Suppressor macrophage treated with lipopolysaccharide for 4 hours (primary cell): ENCODE data around the gene COL4A3.

Source experiments
- DNase-seq: peaks from one replicate; pipeline ENCODE4 v3.0.0-alpha.2; 2020

The COL4A3 gene

DNA sequence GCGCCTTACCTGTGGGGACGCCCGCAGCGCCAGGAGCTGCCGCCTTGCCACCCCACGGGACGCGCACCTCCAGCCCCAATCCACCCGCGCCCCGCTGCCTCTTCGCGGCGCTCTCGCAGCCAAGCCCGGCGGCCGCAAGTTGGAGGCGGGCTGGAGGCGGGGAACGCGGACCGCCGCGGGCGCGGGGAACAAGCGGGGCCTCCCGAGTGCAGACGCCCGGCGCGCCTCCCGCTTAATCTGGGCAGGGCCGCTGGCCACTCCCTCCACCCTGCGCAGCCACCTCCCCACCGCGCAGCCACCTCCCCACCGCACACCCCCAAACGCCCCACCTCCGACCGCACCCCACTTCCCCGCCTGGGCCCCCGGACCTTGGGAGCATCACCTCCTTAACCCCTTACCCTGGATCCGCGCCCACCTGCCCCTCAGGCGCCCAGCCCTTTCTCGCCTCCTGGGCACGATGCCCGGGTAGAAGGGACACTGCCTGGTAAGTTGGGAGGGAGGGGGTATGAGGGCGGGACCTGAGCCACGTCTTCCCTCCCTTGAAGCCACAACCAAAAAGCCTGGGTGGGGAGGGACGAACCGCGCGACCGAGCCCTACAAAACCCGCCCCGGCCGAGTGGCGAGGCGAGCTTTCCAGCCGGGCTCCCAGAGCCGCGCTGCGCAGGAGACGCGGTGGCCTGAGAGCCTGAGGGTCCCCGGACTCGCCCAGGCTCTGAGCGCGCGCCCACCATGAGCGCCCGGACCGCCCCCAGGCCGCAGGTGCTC is at the start of gene COL4A3, which contains the start of gene COL4A4:
Gene COL4A3 (plus strand): TSS at position 627 of the 765 bp plus-strand sequence. CDS start 103 bp downstream, at position 730.
Gene COL4A4 (minus strand): TSS at position 208 of the 765 bp plus-strand sequence. CDS start 16,722 bp downstream, outside the sequence.
- no peak for DNase-seq

DNA sequence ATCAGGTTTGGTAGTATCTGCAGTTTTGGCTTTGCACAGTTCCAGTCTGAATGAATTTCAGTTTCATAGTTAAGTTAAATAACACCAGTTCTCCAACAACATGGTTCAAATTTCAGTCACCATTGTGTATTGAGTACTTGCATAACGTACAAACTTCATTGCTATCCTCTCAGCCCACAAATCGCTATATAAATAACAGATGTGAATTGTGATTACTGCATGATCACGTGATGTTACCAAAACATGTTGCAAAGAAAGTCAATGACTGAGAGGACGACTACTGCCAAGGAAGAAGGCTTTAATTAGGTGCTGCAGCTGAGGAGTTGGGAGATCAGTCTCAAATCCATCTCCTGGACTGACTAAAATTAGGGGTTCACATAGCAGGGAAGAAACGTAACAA is 48.7 kb upstream of the COL4A3 start:
- no peak for DNase-seq

DNA sequence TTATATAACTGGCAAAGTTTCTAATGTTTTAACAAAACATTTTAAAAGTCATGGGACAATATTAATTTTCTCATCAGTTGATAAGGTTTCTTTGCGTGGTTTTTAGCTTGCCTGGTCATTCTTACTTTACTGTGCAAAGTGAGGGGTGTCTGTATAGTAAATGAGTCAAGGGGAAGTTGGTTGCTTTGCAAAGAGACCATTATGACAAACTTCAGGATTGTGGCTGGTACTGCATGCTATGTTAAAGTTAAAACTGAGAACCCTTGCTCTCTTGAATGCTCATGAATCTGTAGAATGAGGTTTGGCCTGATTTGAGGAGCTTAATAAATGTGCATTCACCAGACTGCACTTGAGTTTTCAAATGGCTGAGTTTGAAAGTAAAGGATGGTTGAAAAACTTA is 47.4 kb upstream of the COL4A3 start:
- no peak for DNase-seq

DNA sequence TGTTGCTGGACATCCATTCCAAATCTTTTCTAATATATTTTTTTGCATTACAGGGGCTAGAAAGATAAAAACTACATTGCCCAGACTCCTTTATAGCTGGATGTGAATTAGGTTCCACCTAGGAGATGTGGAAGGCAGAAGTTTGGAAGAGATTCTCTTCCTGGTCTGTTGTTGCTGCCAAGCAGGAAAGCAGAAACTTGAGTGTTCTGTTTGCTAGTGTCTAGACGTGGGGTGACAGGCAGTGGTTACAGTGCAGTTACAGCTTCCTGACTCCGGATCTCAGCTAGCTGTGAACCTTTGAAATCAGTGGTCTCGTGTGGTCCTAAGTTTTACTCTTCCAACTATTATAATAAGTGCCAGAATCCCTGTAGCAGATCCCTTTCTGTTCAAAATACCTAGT is 46.6 kb upstream of the COL4A3 start:
- no peak for DNase-seq

DNA sequence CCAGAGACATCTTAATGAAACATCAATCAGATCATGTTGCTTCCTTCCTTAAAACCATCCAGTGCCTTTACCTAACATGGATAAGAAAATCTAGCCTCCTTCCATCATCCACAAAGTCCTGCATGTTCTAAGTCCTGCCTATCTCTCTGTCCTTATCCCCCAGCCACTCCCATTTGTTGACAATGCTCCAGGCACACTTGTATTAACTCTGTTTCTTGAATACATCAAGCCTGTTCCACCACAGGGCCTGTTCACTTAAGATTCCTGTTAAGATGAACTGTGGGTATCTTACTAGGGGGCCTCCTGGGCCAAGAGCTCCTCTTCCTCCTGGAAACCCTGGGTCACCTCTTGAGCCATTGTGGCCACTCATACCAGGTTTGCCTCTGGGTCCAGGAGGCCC is 46.1 kb upstream of the COL4A3 start:
- DNase-seq, result no peak

DNA sequence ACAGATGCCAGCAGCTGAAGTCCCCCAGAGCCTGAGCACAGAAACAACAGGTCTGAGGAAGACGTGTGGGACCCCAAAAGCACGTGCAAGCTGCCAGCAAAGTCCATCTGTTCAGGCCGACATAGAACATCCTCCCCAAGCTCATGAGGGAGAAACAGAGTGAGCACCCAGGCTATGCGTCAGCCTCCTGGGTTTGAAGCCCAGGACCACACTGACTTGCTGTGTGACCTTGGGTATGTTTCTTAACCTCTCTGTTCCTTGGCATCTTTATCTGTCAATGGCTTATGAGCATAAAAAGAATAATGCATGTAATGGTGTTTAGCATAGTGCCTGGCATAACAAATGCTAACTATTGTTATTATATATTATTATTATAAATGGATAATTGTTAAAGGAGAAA is 40.7 kb upstream of the COL4A3 start:
- DNase-seq, result no peak

DNA sequence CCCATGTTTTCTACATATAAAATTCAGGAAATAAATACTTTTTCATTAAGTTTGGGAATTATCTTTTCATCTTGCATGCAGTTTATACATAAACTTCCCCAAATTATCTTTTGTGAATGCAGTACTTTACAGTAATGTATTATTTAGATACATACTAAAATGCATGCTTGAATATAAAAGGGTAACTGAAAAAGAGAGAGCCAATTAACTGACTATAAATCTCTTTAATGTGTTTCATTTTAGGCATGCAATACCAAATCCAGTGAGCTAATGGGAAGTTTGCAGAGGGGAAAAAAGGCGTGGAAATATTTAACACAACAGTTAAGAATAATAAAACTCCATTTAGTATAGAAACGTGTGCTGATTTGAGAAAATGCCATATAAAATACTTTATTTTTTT is 39.6 kb upstream of the COL4A3 start:
- no peak for DNase-seq

DNA sequence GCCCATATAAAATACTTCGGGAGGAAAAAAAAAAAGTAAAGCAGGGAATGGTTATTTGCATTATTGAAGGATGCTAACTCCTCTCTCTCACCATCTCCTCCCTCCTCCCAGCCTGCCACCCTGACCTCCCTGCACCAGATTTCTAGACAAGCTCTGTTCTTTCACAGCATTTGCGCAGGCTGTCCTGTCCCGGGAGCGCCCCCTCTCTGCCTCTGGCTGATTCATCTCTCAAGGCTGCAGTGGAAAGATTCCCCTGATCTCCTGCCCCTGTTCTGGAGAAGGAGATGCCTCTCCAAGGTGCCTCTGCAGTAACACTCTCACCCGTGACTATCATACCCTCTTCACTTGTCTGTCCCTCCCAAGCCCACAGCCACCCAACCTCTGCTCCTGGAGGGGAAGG is 38.9 kb upstream of the COL4A3 start:
- DNase-seq, result no peak

DNA sequence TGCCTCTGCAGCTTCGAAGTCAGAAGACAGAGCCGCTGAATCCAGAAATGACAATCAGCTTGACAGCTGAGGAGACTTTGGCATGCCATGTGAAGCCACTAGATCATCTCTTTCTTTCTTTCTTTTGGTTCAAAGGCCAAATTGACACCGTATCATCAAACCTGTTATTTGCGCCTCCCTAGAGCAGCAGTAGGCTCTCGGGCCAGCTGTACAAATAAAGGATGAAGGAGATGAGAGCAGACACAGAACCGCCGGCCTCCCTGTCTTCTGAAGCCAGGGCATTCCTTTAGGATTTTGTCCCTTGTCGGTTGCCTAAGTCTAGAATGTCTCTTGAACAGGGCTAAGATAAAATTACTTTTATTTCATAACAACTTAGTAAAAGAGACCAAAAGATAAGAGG is 37.2 kb upstream of the COL4A3 start:
- DNase-seq, result no peak

DNA sequence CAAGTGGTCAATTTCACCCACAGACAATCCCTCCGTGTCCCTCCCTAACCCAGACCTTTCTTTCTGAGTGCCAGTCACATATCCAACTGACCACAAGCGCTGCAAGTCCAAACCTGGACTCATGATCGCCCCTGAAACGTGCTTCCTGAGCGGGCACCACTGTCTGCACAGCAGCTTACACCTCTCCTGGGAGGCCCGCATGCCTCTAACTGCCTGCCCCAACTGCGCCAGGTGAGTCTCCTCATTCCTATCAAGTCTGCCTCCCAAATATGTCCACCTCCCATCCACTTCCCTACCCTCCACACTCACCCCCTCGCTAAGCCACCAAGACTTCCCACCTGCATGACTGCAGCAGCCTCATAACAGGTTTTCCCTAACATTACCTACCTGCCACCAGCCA is 33.8 kb upstream of the COL4A3 start:
- DNase-seq, result no peak

DNA sequence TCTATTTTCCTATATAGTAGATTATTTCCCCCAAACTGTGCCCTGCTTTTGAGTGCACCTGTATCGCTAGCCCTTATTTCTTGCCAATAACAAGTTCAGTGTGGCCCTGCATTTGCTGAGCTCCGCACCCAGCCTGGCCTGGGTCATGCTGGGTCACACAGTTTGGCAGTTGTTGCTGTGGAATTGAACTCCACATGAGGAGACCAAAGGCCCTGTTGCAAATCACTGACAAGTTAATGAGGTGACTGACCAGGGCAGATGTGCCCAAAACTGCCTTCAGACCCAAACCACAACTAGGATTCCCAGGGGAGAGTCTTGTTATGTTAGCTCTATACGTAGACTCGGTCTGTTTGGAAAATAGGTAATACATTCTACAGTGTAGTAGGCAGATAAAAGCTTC is 31.4 kb upstream of the COL4A3 start:
- no peak for DNase-seq

DNA sequence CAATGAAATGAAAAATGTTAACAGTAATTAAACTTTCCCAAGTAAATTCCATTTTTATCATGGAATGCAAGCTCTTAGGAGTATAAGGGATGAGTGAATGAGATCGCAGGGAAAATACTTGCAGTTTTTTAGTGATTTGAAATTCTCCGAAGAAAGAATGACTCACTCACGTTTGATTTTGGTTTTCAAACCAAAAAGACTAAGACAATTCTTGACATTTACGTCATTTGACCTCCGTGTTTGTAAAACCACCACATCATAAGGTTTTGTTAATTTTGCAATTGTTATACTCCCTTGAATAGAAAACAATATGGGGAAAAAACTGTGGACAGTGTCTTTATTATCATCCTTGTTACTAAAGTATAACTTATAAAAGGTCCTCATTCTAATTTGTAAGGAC is 29.8 kb upstream of the COL4A3 start:
- no peak for DNase-seq

DNA sequence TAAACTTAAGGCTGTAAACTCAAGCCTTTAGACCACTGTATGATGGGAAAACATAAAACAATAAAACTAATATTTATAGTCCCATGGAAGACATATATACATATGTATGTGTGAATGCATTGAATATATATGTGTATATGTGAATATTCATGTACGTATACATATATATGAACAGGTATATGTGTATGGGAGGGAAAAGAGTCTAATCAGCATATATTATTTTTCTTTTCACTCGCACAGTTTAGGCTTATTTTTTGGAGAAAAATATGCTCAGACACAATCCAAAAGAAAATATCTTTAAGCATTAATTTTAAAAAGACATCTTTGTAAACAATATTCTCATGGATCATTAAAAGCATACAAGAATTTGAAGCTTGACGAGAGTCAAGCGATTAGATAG is 23.1 kb upstream of the COL4A3 start:
- DNase-seq, result no peak

DNA sequence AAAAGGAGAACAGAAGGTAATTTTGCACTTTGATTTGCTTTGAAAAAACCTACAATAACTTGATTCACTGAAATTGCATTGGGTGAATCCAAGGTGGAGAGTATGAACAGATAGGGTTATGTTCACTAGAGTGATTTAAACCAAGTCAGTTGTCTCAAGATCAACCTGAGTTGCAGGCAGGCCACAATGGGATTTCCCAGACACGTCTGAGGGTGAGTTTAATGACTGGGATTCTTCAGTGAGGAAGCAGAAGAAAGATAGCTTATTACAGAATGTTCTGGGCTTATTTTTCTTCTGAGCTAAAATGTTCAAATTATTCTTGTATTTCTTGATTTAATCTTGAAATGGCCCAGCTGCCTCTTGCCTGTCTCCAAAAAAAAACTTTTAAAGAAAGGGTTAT is 20.5 kb upstream of the COL4A3 start:
- no peak for DNase-seq

DNA sequence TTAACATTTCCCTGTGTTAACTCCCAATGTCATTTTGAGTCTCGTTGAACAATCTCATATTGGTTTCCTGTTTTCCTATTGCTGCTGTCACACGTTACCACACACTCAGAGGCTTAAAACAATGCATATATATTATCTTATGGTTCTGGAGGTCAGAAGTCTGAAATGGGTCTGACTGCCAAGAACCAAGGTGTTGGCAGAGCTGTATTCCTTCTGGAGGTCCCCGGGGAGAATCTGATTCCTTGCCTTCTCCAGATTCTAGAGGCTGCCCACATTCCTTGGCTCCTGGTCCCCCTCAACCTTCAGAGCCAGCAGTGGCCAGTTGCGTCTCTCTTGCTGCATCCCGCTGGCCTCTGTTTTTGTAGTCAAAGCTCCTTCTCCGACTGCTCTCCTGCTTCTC is 18.0 kb upstream of the COL4A3 start:
- DNase-seq, result no peak

DNA sequence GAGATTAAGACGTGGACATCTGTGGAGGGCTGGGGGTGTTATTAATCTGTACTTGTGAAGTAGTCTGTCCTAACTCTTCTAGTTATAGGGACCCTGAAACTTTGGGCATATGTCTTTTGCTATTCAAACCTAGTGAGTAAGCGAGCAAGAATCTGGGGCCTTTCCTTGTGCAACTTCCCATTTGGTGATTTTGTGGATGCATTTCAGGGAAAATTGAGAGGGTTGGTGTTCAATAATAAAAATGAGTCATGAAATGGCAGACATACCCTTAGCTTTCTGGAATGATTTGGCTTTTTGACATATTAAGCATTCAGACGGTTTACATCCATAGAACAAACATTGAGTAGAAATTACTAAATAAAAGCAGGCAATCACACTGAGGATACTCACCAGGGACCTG is 17.4 kb upstream of the COL4A3 start:
- no peak for DNase-seq

DNA sequence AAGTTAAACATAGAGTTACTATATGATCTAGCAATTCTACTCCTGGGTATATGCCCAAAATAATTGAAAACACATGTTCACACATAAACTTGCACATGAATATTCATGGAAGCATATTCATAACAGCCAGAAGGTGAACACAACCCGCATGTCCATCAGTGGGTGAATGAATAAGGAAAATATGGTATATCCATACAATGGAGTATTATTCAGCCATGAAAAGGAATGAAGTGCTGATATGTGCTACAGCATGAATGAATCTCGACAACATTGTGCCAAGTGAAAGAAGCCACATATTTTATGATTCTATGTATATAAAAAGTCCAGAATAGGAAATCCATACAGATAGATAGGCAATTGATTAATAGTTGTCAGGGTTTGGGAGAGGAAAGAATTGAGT is 16.3 kb upstream of the COL4A3 start:
- no peak for DNase-seq

DNA sequence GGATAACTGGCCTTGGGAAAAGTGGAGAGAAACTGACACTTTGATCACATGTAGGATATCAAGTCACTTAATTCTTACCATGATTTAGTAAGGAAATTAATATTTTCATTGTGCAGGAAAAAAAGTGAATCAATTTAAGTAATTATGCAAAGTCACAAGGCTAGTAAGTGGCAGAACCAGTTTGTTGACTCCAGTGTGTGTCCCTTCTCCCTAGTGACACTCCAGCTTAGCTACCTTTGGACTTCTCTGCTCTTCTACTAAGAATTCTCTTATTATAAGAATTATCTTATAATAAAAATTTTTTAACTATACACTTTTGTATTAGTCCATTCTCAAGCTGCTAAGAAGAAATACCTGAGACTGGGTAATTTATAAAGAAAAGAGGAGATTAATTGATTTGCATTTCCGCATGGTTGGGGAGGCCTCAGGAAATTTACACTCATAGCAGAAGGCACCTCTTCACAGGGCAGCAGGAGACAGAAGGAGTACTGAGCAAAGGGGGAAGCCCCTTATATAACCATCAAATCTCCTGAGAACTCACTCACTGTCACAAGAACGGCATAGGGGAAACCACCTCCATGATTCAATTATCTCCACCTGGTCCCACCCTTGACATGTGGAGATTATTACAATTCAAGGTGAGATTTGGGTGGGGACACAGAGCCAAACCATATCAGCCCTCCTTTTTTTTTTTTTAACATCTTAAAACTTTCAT is 14.0 kb upstream of the COL4A3 start:
- DNase-seq, result no peak

DNA sequence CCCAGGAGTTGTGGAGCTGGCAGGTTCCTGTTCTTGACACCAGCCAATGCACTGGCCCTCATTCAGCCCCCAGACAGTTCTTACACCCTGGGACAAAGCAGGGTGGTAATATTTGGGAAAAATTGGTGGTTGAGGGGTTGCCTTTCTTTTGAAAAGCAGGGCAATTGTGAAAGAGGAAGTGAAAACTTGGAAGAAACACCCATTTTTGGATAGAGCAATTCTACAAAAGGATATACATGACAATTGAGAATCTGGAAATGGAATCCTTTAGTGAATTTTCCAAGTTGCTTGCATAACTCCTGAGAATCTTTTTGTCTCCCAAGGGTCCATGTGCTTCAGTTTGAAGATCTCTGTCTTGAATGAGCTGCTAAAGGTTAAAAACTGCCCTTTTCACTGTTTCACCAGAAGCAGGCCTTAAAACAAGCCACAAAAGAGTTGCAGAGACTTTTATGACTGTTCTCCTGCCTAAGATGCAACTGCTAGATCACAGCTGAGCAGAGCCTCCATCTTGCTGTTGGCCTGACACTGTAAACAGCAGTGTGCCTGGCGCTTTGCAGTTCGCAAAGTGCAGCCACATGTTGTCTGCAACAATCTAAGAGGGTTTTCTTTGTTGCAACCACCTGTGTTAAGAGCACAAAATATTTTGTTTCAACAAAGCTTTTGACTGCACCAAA is 12.2 kb upstream of the COL4A3 start:
- no peak for DNase-seq

DNA sequence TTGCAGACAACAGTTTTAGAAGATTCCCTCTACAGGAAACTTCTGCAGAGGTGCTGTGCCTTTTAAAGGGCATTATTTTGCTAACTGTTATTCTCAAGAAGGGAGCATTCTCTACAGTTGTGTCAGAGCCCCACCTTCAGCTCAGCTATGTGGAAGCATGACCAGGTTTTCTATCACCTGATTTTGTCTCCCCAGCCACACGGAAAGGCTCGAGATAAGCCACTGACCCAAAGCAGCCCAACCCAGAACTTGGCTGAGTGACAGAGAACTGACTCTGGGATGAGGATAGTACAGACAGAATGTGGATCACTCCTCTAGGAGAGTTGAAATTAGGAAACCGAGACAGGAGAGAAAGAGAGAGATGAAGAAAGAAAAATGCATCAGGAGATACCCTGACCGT is 11.1 kb upstream of the COL4A3 start:
- no peak for DNase-seq

DNA sequence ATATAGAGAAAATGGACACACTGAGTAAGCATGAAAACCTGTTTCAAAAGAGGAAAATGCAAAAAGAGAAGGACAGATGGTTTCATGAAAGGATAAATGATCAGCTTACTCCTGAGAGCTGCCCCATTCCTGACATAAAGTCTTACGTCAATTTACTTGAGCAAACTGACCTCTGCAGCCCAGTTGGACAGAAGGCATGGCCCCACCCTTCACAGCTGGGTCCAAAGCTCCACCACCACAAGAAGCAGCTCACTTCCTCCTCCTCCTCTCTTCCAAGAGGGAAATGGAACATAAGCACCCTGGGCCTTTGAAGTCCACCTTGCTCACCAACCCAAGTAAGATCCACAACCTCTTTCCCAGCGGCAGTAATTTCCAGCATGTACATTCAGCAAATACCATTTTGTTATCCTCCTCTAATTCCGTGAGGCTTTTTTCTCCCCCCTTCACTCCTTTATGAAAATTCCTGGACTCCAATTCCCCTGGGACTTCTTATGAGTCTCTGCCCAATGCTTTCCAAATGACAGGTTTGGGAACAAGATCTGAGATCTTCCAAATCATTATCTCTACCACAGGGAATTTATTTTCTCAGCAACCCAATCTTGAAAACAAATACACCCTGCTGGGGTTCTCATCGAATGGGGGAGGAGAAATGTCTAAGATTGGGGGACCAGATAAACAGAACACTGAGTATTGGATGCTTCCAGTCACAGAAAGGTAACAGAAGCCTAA is 10.5 kb upstream of the COL4A3 start:
- DNase-seq, result no peak

DNA sequence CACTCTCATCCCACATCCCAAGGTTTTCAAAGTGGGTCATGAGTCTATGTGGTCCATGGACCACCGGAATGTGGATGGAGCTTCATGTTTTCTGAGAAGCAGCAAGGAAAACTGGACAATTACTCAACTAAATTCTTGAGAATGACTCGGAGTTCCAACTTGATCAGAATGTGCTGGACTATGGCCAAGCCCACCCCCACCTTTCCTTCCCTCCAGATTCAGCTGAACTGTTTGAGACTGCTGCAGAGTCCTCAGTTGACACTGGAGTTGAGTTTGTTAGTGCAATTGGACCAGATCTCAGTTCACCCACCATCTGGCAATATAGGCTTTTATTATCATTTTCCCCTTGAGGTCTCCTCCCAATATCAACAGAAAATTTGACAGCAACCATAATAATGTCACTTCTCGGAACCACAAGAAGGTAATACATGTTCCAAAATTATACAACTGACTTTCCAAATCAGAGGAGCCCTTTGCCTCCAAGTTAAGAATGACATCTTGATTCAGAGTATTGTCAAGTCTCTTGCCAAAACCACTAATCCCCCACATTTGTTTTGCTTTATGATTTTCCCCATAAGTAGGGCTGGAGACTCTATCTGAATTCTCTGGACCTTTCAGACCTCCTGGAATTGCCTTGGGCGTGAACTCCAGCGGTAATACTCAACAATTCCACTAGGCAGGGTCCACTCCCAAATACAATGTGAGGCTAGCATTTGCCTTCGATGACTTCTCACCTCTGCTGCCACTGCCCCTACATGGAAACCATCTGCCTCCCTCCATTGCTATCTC is 9.2 kb upstream of the COL4A3 start:
- DNase-seq, result no peak
